Cerebellar cortex (tissue), 1 donor: Measurements from ENCODE around the gene RCE1.

Source experiments
- DNase-seq: peaks from one replicate; pipeline ENCODE4 v3.0.0-alpha.2; 2015; ENCODE audit warnings: low spot score

RCE1 gene

GRCh38 chr11:66886671-66887221, 43.5 kb downstream of the RCE1 start:
- no peak for DNase-seq

- no peak for DNase-seq
These were observed 44.3 kb downstream of the RCE1 start for GRCh38 chr11:66887526-66887925.

- DNase-seq: no peak
These were observed 45.0 kb downstream of the RCE1 start for GRCh38 chr11:66888282-66888681.

GRCh38 chr11:66889960-66890359, 46.7 kb downstream of the RCE1 start:
- no peak for DNase-seq

- no peak for DNase-seq
These were observed 48.8 kb downstream of the RCE1 start for GRCh38 chr11:66891851-66892660.

- no peak for DNase-seq
These were observed 49.7 kb downstream of the RCE1 start for GRCh38 chr11:66892911-66893310.

- no peak for DNase-seq
These were observed 50.9 kb downstream of the RCE1 start for GRCh38 chr11:66894141-66894540.
